ENCODE measurements around the gene DCAF8. TPM values are rescaled to one million over a fixed set of nuclear protein-coding genes. Genes with fewer than 3 reads are reported as not detected.

DCAF8 gene
- total RNA-seq, 1 experiment from 2014 or later, result 98.1 TPM

GRCh38 chr1:160285506-160285905 is 23.2 kb upstream of the DCAF8 start:
- RAD21 ChIA-PET (ENCODE audit: low non-redundant PET in 1 of 2, low total read pairs in 2 of 2, uncharacterized antibody in 2 of 2, unreplicated experiment in 2 of 2), result no interaction called here
- Histone ChIP-seq H3K9ac (ENCODE audit: low read length) (no peak overlapping the region), H3K9me2 (ENCODE audit: insufficient read depth) (no peaks in the 10 kb centered on the region), H3K4me2 (ENCODE audit: low read length) (peak overlapping the region; percentile 74), H4K20me1 (ENCODE audit: insufficient read depth) (no peaks in the 10 kb centered on the region), H3K4me3 (replicated peaks in 1 of 2; ENCODE audit: low read depth in 1 of 2, low read length in 2 of 2) (peak overlapping the region; percentile 91 to 99), H3K36me3 (ENCODE audit: control insufficient read depth in 1 of 2, insufficient read depth in 2 of 2, low read length in 2 of 2) (peaks cover 21 to 26% of the 10 kb centered on the region in 2 experiments; a peak in 3 of 4 replicates), H3K4me1 (ENCODE audit: control insufficient read depth in 1 of 2, insufficient read depth in 2 of 2, low read length in 2 of 2) (peaks cover 6 to 13% of the 10 kb centered on the region in 2 experiments; a peak in 3 of 4 replicates), H3K27me3 (ENCODE audit: insufficient read depth, low read length) (no peaks in the 10 kb centered on the region), H3K9me3 (ENCODE audit: control insufficient read depth in 1 of 2, insufficient read depth in 1 of 2, low read depth in 1 of 2, low read length in 2 of 2) (no peaks in the 10 kb centered on the region), H2AFZ (ENCODE audit: low read depth, low read length, poor library complexity, severe bottlenecking) (peak overlapping the region; percentile 83), H3K27ac (ENCODE audit: low read depth, low read length) (no peak overlapping the region), H3K79me2 (ENCODE audit: insufficient read depth, low read length) (peaks cover 15% of the 10 kb centered on the region)
- DNase-seq (ENCODE audit: low read depth, low spot score) (no peak), ATAC-seq (no peak)
- CTCF ChIA-PET, result interaction anchor here (1.0 to 1.4 kb wide), 2 partner anchors 23 to 92 kb away, joined by 3 to 5 read pairs; partner anchors contain the start of gene DCAF8
- POLR2A ChIA-PET, result interaction anchor here (1.0 to 1.3 kb wide), 2 partner anchors 20 to 23 kb away, joined by 3 to 8 read pairs; partner anchors contain the start of gene DCAF8
- intact Hi-C loops (cut with micrococcal nuclease), result no loop called here
- BruUV-seq (replicated peaks), result no TSS peak
- TF ChIP-seq POLR2AphosphoS5 (IDR thresholded peaks at IDR 0.05; ENCODE audit: low read depth, low read length) (no peak), ATF3 (IDR thresholded peaks at IDR 0.05) (no peak), SIN3A (IDR thresholded peaks at IDR 0.05; ENCODE audit: low read depth) (no peak), EZH2 (IDR thresholded peaks at IDR 0.05) (no peak)

- Histone ChIP-seq H2AFZ (ENCODE audit: low read depth, low read length, poor library complexity, severe bottlenecking) (peak within 1 kb of the TSS; percentile 83), H4K20me1 (ENCODE audit: insufficient read depth) (no peaks in the 10 kb centered on the region), H3K4me3 (replicated peaks in 1 of 2; ENCODE audit: low read depth in 1 of 2, low read length in 2 of 2) (peak within 1 kb of the TSS; percentile 91 to 99), H3K27ac (ENCODE audit: low read depth, low read length) (peak within 1 kb of the TSS; percentile 68), H3K36me3 (ENCODE audit: control insufficient read depth in 1 of 2, insufficient read depth in 2 of 2, low read length in 2 of 2) (peaks cover 21 to 24% of the 10 kb centered on the region in 2 experiments; a peak in 3 of 4 replicates), H3K4me2 (ENCODE audit: low read length) (peak within 1 kb of the TSS; percentile 74), H3K4me1 (ENCODE audit: control insufficient read depth in 1 of 2, insufficient read depth in 2 of 2, low read length in 2 of 2) (peaks cover 6 to 13% of the 10 kb centered on the region in 2 experiments; a peak in 3 of 4 replicates), H3K9ac (ENCODE audit: low read length) (peak within 1 kb of the TSS; percentile 89), H3K27me3 (ENCODE audit: insufficient read depth, low read length) (no peaks in the 10 kb centered on the region), H3K9me2 (ENCODE audit: insufficient read depth) (no peaks in the 10 kb centered on the region), H3K9me3 (ENCODE audit: control insufficient read depth in 1 of 2, insufficient read depth in 1 of 2, low read depth in 1 of 2, low read length in 2 of 2) (no peaks in the 10 kb centered on the region), H3K79me2 (ENCODE audit: insufficient read depth, low read length) (peaks cover 15% of the 10 kb centered on the region)
- ATAC-seq, result peak; percentile 97
- CTCF ChIA-PET, result interaction anchor here (1.0 to 1.4 kb wide), 3 partner anchors 23 to 183 kb away, joined by 3 to 5 read pairs (median 3); partner anchors contain the start of gene DCAF8
- POLR2A ChIA-PET, result interaction anchor here (1.0 to 1.6 kb wide), 3 partner anchors 10 to 22 kb away, joined by 3 to 8 read pairs (median 3); partner anchors contain the start of gene DCAF8
- peak; percentile 84 for DNase-seq (ENCODE audit: low read depth, low spot score)
- intact Hi-C loops (cut with micrococcal nuclease), result no loop called here
- RAD21 ChIA-PET (ENCODE audit: low non-redundant PET in 1 of 2, low total read pairs in 2 of 2, uncharacterized antibody in 2 of 2, unreplicated experiment in 2 of 2), result no interaction called here
- BruUV-seq (replicated peaks), result no TSS peak
- TF ChIP-seq EGR1 (IDR thresholded peaks at IDR 0.05; ENCODE audit: low read depth) (0 out of 2 replicates have a peak, but pooled peaks have one; percentile 18), ATF3 (IDR thresholded peaks at IDR 0.05) (no peak), CEBPB (IDR thresholded peaks at IDR 0.05; ENCODE audit: low read depth) (no peak), POLR2AphosphoS5 (IDR thresholded peaks at IDR 0.05; ENCODE audit: low read depth, low read length) (peak; percentile 87), FOSL1 (IDR thresholded peaks at IDR 0.05; ENCODE audit: low read depth) (no peak), ELF1 (IDR thresholded peaks at IDR 0.05; ENCODE audit: borderline replicate concordance, low read depth) (no peak; the same call in 1 of the 2 replicates), CTCF (IDR thresholded peaks at IDR 0.05 in 2 of 3, conservative IDR thresholded peaks at IDR 0.05 in 1 of 3; ENCODE audit: borderline replicate concordance in 1 of 3, insufficient read depth in 1 of 3, low read depth in 2 of 3, low read length in 2 of 3) (no peak), ZBTB33 (IDR thresholded peaks at IDR 0.05; ENCODE audit: extremely low read depth, insufficient replicate concordance, low read length) (peak; percentile 59), RAD21 (IDR thresholded peaks at IDR 0.05; ENCODE audit: low read depth) (no peak), YY1 (IDR thresholded peaks at IDR 0.05; ENCODE audit: extremely low read depth, insufficient replicate concordance, low read depth, low read length) (peak; percentile 99), SIN3A (IDR thresholded peaks at IDR 0.05; ENCODE audit: low read depth) (peak; percentile 82; the same call in 1 of the 2 replicates), ZNF274 (IDR thresholded peaks at IDR 0.05; ENCODE audit: low read depth, low read length) (no peak), EZH2 (IDR thresholded peaks at IDR 0.05) (no peak)
Observed at GRCh38 chr1:160284782-160285344, 22.5 kb upstream of the DCAF8 start, which contains the start of gene PEX19. TSS of gene PEX19 (minus strand) at chr1:160285133. CDS start at chr1:160285124, 9 bp downstream.
